Endothelial cell of umbilical vein (primary cell): ENCODE data around the gene SYT6. TPM values are rescaled to one million over a fixed set of nuclear protein-coding genes. Genes with fewer than 3 reads are reported as not detected.

Source experiments
- BruUV-seq: library from RNA; stranded (reverse); fragments of 400-500 nt; replicated peaks from 2 replicates; lab custom pipeline; 2021; lab: Mats Ljungman, UMichigan
- CTCF ChIA-PET: fragments of 300-600, 350-600 bp; sonication (Branson Sonifier 250); formaldehyde crosslinking; loops from one replicate; lab custom pipeline; 2021; ENCODE audit warnings: antibody characterized with exemption, inconsistent platforms; lab: Charles Lee
- POLR2A ChIA-PET: fragments of 300-600, 350-600 bp; sonication (Branson Sonifier 250); formaldehyde crosslinking; loops from one replicate; lab custom pipeline; 2021; ENCODE audit warnings: antibody characterized with exemption, inconsistent platforms; lab: Charles Lee
- DNase-seq: peaks from one replicate; pipeline ENCODE4 v3.0.0-alpha.2; 2011; ENCODE audit warnings: low read depth, low spot score
- FAIRE-seq: peaks from 2 replicates; lab custom pipeline; 2011; peaks lifted over from hg19 to GRCh38; lab: Jason Lieb, UNC
- H2AFZ ChIP-seq: 2 replicates; pipeline ENCODE4 v1.6.0; 2012; ENCODE audit warnings: low read depth, low read length, control low read depth, inconsistent platforms
- H3K27ac ChIP-seq: 2 replicates; pipeline ENCODE4 v1.5.1; 2011; ENCODE audit warnings: low read depth, mild to moderate bottlenecking, control low read depth, low read length, moderate library complexity; ENCODE audit not compliant: insufficient read depth
- H3K27me3 ChIP-seq, 2 experiments: 2 replicates each; pipeline versions ENCODE4 v1.6.0 to v1.6.1; 2011; ENCODE audit warnings: low read length in 2 of 2, mixed read lengths in 1 of 2; ENCODE audit not compliant: control insufficient read depth in 2 of 2, insufficient read depth in 2 of 2
- H3K36me3 ChIP-seq, 2 experiments: 2 replicates in 1 of 2; 3 replicates in 1 of 2; pipeline ENCODE4 v1.5.1; 2011; ENCODE audit warnings: low read length in 2 of 2, mild to moderate bottlenecking in 1 of 2, moderate library complexity in 1 of 2; ENCODE audit not compliant: control insufficient read depth in 2 of 2, insufficient read depth in 2 of 2; ENCODE audit errors: extremely low read depth in 1 of 2
- H3K4me1 ChIP-seq: 3 replicates; pipeline ENCODE4 v1.5.1; 2011; ENCODE audit warnings: mild to moderate bottlenecking, low read length; ENCODE audit not compliant: control insufficient read depth, insufficient read depth; ENCODE audit errors: extremely low read depth
- H3K4me2 ChIP-seq: 2 replicates; pipeline ENCODE4 v1.6.1; 2011; ENCODE audit warnings: low read length, control low read depth, mixed read lengths; ENCODE audit not compliant: insufficient read depth
- H3K4me3 ChIP-seq, 3 experiments: fragments of 200-600 bp in 1 of 3; sonication (generic), shearing (Covaris generic) in 1 of 3; replicated peaks in 1 of 3; 2 replicates each; pipeline ENCODE4 v1.5.1; 2011 to 2016; ENCODE audit warnings: control low read depth in 3 of 3, low read length in 3 of 3, mild to moderate bottlenecking in 2 of 3, inconsistent platforms in 1 of 3, low read depth in 1 of 3, moderate library complexity in 1 of 3; ENCODE audit not compliant: insufficient read depth in 1 of 3
- H3K79me2 ChIP-seq: 2 replicates; pipeline ENCODE4 v1.6.0; 2012; ENCODE audit warnings: low read length, inconsistent platforms; ENCODE audit not compliant: control insufficient read depth, insufficient read depth
- H3K9ac ChIP-seq: replicated peaks from 2 replicates; pipeline ENCODE3; 2011; ENCODE audit warnings: low read length, control low read depth; ENCODE audit not compliant: insufficient read depth; ENCODE audit errors: extremely low read depth
- H3K9me1 ChIP-seq: replicated peaks from 3 replicates; pipeline ENCODE4 v1.6.0; 2011; ENCODE audit warnings: mild to moderate bottlenecking, low read length; ENCODE audit not compliant: control insufficient read depth, insufficient read depth; ENCODE audit errors: extremely low read depth
- H3K9me3 ChIP-seq: replicated peaks from 2 replicates; pipeline ENCODE4 v1.5.1; 2012; ENCODE audit warnings: low read length, inconsistent platforms; ENCODE audit not compliant: control insufficient read depth, insufficient read depth
- H4K20me1 ChIP-seq: replicated peaks from 2 replicates; pipeline ENCODE3; 2011; ENCODE audit warnings: mild to moderate bottlenecking, low read length; ENCODE audit not compliant: control insufficient read depth, insufficient read depth; ENCODE audit errors: extremely low read depth
- CTCF ChIP-seq, 2 donors: IDR thresholded peaks; 1 replicate in 1 of 2; 2 replicates in 1 of 2; pipeline ENCODE4 v1.5.1; 2011; ENCODE audit warnings: low read length in 2 of 2, mild to moderate bottlenecking in 2 of 2, moderate library complexity in 2 of 2, control low read depth in 1 of 2, inconsistent platforms in 1 of 2, low read depth in 1 of 2; ENCODE audit not compliant: insufficient read depth in 1 of 2; ENCODE audit errors: extremely low read depth in 1 of 2
- EZH2 ChIP-seq: IDR thresholded peaks from 2 replicates; pipeline ENCODE4 v1.6.1; 2012; ENCODE audit warnings: borderline replicate concordance, low read depth, mild to moderate bottlenecking, moderate library complexity, low read length, inconsistent platforms; ENCODE audit not compliant: severe bottlenecking
- FOS ChIP-seq: IDR thresholded peaks from 2 replicates; pipeline ENCODE4 v1.6.1; 2011; ENCODE audit warnings: mild to moderate bottlenecking, low read length, moderate library complexity, borderline replicate concordance; ENCODE audit not compliant: insufficient read depth
- GATA2 ChIP-seq: IDR thresholded peaks from 2 replicates; pipeline ENCODE4 v1.7.0; 2011; ENCODE audit warnings: low read depth, mild to moderate bottlenecking, moderate library complexity, mixed read lengths, low read length; ENCODE audit not compliant: insufficient read length, insufficient read depth
- JUN ChIP-seq: IDR thresholded peaks from 2 replicates; pipeline ENCODE4 v1.6.1; 2011; ENCODE audit warnings: borderline replicate concordance, low read depth; ENCODE audit not compliant: insufficient read length, insufficient read depth
- MAX ChIP-seq: IDR thresholded peaks from 2 replicates; pipeline ENCODE4 v1.6.1; 2011; ENCODE audit not compliant: insufficient read depth, insufficient read length
- MYC ChIP-seq: IDR thresholded peaks from one replicate; pipeline ENCODE4 v1.6.1; 2011; ENCODE audit warnings: mild to moderate bottlenecking, low read depth, low read length
- POLR2A ChIP-seq: IDR thresholded peaks from 2 replicates; pipeline ENCODE4 v1.6.1; 2012; ENCODE audit warnings: low read depth, mild to moderate bottlenecking, control low read depth, low read length
- POLR2AphosphoS5 ChIP-seq: IDR thresholded peaks from 2 replicates; pipeline ENCODE4 v1.6.1; 2012; ENCODE audit warnings: low read depth, mild to moderate bottlenecking, control low read depth, low read length, moderate library complexity; ENCODE audit not compliant: insufficient read depth
- dilution Hi-C: fragments of 300-500 bp; cut with MboI; formaldehyde crosslinking; loops from one replicate; pipeline ENCODE4 v1.15.0; 2019; ENCODE audit warnings: low sequenced_read_pairs; ENCODE audit not compliant: extremely low pct_ligation_motif_present
- intact Hi-C: fragments of 100-400 bp; cut with micrococcal nuclease; formaldehyde crosslinking; loops from one replicate; pipeline ENCODE4 v1.10.0; 2022
- polyA plus RNA-seq, 4 experiments: library from polyadenylated mRNA; depleted of rRNA in 3 of 4; stranded (reverse) in 3 of 4; unstranded in 1 of 4; fragments of >200 nt; gene quantifications; 2 replicates each; pipeline versions ENCODE4 v1.2.1 to v1.2.3, GENCODE V29; 2011 to 2012; ENCODE audit warnings: missing spikeins in 1 of 4
- total RNA-seq: library from RNA; stranded (reverse); gene quantifications from 2 replicates; pipeline ENCODE4 v1.2.3, GENCODE V29; 2021

Gene SYT6
- total and polyA plus RNA-seq, 2 donors (not counting 3 experiments of a cell fraction or from before 2014, with no cell fraction given) = 0.04 TPM; not detected in 1

DNA sequence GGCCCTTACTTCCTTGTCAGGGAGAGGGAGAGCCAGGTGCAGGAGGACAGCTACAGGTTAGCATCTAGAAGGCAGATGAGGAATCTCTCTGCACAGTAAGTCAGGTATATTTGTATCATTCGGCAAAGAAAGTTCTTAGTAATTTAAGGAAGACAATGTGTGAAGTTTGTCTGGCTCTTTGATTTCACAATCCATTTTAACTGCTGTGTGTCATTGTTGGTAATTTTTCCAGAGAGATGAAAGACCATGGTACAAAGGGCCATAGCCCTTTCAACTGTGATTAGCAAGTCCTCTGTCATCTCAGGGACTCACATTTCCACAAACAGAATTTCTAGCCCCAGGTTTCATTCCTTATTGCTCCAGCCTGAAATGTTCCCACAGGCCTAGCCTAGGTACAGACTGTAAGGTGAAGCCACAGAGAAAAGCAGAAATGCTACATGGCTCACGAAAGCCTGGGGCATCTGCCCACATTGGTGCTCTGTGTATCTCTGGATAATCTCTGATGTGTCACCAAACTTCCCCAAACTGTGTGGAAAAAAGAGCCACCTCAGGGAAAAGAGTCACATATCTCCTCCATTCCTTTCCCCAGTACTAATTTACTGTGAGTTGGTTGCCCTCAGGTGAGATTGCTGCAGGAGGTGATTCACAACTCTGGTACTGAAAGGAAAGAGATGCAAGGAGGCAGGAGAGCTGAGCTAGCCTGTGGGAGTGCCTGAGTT lies 70.6 kb downstream of the SYT6 start:
- no peak overlapping the region for H2AFZ ChIP-seq
- intact Hi-C loops = no loop called here
- FAIRE-seq = no peak
- H3K9ac ChIP-seq = no peak overlapping the region
- no peaks in the 10 kb centered on the region for H3K9me3 ChIP-seq
- CTCF ChIA-PET = no interaction called here
- TF ChIP-seq MYC = no peak
- no peak for TF ChIP-seq POLR2AphosphoS5
- TF ChIP-seq MAX = no peak
- TF ChIP-seq POLR2A = no peak
- no peak for TF ChIP-seq FOS
- no peak for TF ChIP-seq JUN
- TF ChIP-seq GATA2 = no peak
- TF ChIP-seq EZH2 = no peak
- no peak for TF ChIP-seq CTCF (IDR thresholded peaks at IDR 0.05; ENCODE audit: extremely low read depth in 1 of 2, insufficient read depth in 1 of 2, low read depth in 1 of 2, low read length in 2 of 2)
- no peak overlapping the region for H3K4me3 ChIP-seq
- DNase-seq = no peak
- BruUV-seq = no TSS peak
- H3K36me3 ChIP-seq = no peaks in the 10 kb centered on the region
- H3K27me3 ChIP-seq = peaks cover 0 to 2% of the 10 kb centered on the region in 2 experiments
- no peaks in the 10 kb centered on the region for H3K4me1 ChIP-seq
- H3K4me2 ChIP-seq = no peak overlapping the region
- H4K20me1 ChIP-seq = no peaks in the 10 kb centered on the region
- no peaks in the 10 kb centered on the region for H3K79me2 ChIP-seq
- dilution Hi-C loops = no loop called here
- H3K27ac ChIP-seq = no peak overlapping the region
- POLR2A ChIA-PET = no interaction called here
- no peaks in the 10 kb centered on the region for H3K9me1 ChIP-seq
